ENCODE data around the gene ST3GAL2.
"Not testable (repeated sequence)": the region's sequence is repeated elsewhere in the genome, so short reads cannot be mapped to it uniquely, and the experiment has no call there.

The ST3GAL2 gene

DNA sequence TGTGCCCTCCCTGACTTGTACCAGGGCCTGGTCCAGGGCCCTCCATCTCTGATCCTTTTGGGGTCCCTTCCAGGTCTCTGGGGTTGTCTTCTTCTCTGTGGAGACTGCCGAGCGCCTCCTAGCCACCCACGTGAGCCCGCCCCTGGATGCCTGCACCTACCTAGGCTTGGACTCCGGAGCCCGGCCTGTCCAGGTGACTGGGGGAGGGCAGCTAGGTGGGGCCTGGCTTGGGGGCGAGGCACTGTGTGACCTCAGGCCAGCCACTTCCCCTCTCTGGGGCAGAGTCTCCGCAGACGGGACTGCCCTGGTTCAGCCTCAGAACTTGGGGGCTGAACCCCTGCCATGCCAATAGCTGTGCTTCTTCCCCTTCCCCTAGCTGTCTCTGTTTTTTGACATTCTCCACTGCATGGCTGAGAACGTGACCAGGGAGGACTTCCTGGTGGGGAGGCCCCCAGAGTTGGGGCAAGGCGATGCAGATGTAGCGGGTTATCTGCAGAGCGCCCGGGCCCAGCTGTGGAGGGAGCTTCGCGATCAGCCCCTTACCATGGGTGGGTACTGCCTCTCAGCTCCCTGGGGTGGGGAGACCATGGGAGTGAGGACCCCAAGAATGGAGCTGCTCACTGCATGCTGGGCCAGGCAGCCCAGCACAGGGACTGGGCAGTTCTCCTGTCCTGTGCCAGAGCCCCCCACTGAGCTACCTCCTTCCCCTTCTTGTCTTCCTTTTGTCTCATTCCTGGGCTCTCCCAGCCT, 30.1 kb upstream of the ST3GAL2 start:
- in situ Hi-C loops (cut with MboI; ENCODE audit: low sequenced_read_pairs): no loop called here

- in situ Hi-C loops (cut with MboI; ENCODE audit: low sequenced_read_pairs): no loop called here
Measured at GRCh38 chr16:70467608-70468007, 28.7 kb upstream of the ST3GAL2 start.

DNA sequence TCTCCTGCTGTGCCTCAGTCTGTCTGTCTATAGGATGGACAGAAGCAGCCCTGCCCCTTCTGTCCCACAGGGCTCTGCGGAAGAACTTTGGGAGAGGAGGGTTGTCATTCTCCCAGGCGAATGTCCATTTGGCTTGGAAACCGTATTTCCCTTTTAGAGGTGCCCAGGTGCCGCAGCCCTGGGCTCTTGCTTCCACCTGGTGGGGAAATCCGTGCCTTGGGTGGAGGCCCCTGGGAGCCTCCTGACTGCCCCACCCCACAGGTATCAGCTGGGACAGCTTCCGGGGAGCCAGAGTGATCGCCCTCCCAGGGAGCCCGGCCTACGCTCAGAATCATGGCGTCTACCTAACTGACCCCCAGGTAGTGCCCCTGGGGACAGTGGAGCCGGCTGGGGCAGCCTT, 28.2 kb upstream of the ST3GAL2 start:
- in situ Hi-C loops (cut with MboI; ENCODE audit: low sequenced_read_pairs): no loop called here

GRCh38 chr16:70466805-70467076, 27.8 kb upstream of the ST3GAL2 start:
- in situ Hi-C loops (cut with MboI; ENCODE audit: low sequenced_read_pairs): no loop called here

GRCh38 chr16:70465999-70466804, 27.3 kb upstream of the ST3GAL2 start:
- in situ Hi-C loops (cut with MboI; ENCODE audit: low sequenced_read_pairs): no loop called here

DNA sequence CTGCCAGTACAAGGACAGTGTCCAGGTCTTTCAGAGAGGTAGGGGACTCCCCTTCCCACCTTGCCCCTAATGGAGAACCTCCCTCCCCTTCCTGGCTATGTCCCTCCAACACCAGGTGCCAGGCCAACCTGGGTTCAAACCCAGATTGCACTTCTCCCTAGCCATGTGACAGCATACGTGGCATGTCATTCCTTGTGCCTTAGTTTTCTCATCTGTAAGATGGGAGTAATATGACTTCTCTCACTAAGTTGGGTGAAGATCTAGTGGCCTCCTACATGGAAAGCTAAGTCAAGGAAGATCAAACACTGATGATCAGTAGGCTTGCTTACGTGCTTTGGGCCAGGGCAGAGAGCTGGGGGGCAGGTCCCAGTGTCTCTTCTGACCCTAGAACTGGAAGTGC, 24.3 kb upstream of the ST3GAL2 start:
- in situ Hi-C loops (cut with MboI; ENCODE audit: low sequenced_read_pairs): no loop called here

GRCh38 chr16:70460737-70461261, 21.9 kb upstream of the ST3GAL2 start:
- in situ Hi-C loops (cut with MboI; ENCODE audit: low sequenced_read_pairs): no loop called here

DNA sequence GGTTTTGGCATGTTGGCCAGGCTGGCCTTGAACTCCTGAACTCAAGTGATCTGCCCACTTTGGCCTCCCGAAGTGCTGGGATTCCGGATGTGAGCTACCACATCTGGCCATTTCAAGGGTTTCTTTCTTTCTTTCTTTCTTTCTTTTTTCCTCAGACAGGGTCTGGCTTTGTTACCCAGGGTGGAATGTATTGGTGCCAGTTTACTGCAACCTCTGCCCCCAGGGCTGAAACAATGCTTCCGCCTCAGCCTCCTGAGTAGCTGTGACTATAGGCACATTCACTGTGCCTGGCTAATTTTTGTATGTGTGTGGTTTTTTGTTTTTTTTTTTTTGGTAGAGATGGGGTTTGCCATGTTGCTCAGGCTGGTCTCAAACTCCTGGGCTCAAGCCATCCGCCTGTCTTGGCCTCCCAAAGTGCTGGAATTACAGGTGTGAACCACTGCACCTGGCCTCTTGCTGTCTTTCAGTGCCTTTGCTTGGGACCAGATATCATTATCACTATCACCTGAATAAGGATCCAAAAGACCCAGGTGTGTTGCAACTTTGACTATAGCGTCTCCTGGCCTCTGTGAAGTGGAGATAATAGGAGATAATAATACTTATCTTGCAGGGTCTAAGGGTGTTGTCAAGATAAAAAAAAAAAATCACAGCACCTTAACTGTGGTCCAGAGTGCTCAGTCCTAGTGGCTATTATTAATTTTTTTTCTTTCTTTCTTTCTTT, 18.7 kb upstream of the ST3GAL2 start:
- in situ Hi-C loops (cut with MboI; ENCODE audit: low sequenced_read_pairs): no loop called here

- in situ Hi-C loops (cut with MboI; ENCODE audit: low sequenced_read_pairs): no loop called here
Measured at GRCh38 chr16:70455910-70456309, 17.0 kb upstream of the ST3GAL2 start.

- in situ Hi-C loops (cut with MboI; ENCODE audit: low sequenced_read_pairs): no loop called here
Measured at GRCh38 chr16:70454222-70455034, 15.5 kb upstream of the ST3GAL2 start, which contains the start of gene FCSK. FCSK (plus strand) TSS chr16:70454595; CDS start chr16:70463191, 8,596 bp downstream.

- in situ Hi-C loops (cut with MboI; ENCODE audit: low sequenced_read_pairs): no loop called here
Measured at GRCh38 chr16:70453892-70454221, 15.0 kb upstream of the ST3GAL2 start.

GRCh38 chr16:70453117-70453891, 14.4 kb upstream of the ST3GAL2 start:
- in situ Hi-C loops (cut with MboI; ENCODE audit: low sequenced_read_pairs): no loop called here

- in situ Hi-C loops (cut with MboI; ENCODE audit: low sequenced_read_pairs): not testable (repeated sequence)
Measured at GRCh38 chr16:70451004-70451340, 12.1 kb upstream of the ST3GAL2 start.

- in situ Hi-C loops (cut with MboI; ENCODE audit: low sequenced_read_pairs): not testable (repeated sequence)
Measured at GRCh38 chr16:70450142-70451003, 11.5 kb upstream of the ST3GAL2 start.

GRCh38 chr16:70448075-70448474, 9.2 kb upstream of the ST3GAL2 start:
- in situ Hi-C loops (cut with MboI; ENCODE audit: low sequenced_read_pairs): no loop called here

DNA sequence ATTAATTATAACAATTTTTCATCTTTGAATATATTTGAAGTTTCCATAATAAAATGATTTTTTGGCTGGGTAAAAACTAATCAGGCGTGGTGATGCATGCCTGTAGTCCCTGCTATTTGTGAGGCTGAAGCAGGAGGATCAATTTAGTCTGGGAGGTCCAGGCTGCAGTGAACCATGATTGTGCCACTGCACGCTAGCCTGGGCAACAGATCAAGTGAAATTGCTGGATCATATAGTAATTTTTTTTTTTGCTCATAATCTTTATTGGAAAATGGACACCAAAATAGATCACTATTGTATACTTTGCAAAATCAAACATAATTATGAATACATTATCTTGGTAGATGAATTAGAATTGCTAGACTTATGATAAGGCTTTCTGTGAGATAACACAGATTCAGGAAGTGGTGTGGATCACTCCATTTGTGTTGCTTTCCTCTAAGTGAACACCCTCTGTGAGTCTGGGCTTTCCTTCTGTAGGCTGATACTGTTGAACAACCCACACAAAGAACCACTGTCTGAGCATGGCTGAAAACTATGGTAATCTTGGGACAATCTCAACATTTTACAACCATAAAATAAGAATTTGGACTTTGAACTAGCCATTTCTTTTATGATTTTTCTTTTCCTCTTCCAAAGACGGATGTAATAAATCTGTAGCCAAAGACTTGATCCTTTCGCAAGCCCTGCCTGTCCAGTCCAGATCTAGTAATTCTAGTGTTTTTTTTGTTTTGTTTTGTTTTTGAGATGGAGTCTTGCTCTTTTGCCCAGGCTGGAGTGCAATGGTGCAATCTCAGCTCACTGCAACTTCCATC, 5.6 kb upstream of the ST3GAL2 start:
- in situ Hi-C loops (cut with MboI; ENCODE audit: low sequenced_read_pairs): no loop called here

GRCh38 chr16:70442344-70442743, 3.4 kb upstream of the ST3GAL2 start:
- in situ Hi-C loops (cut with MboI; ENCODE audit: low sequenced_read_pairs): no loop called here

GRCh38 chr16:70441406-70441990, 2.6 kb upstream of the ST3GAL2 start:
- in situ Hi-C loops (cut with MboI; ENCODE audit: low sequenced_read_pairs): no loop called here
